ENCODE data around the gene FMN1.

DNA sequence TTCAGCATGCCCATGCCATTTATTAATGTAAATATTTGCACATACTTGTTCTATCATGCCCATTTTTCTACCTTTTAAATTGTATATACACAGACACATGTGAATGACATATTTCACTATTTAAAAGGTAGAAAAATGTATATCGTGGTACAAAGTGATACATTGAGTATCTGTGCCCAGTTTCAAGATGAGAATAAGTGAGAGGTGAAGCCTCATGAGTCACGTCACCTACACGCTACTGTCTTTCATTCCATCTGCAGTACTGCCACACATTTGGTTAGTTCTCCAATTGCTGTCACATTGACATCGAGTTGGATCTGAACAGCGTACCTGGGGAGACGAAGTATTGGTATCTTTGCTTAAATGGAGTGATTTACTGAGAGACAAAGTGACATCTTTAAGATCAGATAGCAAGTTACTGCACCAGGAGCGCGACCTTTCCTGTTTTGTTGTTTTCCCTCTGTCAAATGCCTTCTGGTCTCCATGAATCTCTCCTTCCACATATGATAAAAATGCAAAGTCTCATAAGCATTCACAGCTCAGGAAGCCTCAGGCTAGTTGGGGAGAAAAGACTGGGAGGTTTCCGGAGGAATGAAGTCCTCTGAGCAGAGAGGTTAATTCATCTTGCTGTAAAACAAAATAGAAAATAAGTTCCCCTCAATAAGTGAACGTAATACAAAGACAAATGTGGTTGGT, 464.7 kb downstream of the FMN1 start:
- TF ChIP-seq POLR2AphosphoS5 (IDR thresholded peaks at IDR 0.05; ENCODE audit: borderline replicate concordance, low read depth, low read length) (no peak), EZH2 (IDR thresholded peaks at IDR 0.05) (no peak)

All from SK-N-MC (cell line).